A673 (cell line): ENCODE data around the gene DIS3L2. TPM values are rescaled to one million over a fixed set of nuclear protein-coding genes. Genes with fewer than 3 reads are reported as not detected.
"Not testable (repeated sequence)": the region's sequence is repeated elsewhere in the genome, so short reads cannot be mapped to it uniquely, and the experiment has no call there.

Experiments
- BruUV-seq: library from RNA; stranded (reverse); fragments of 400-500 nt; replicated peaks from 2 replicates; lab custom pipeline; 2021; lab: Mats Ljungman, UMichigan
- CTCF ChIA-PET: fragments of 300-600 bp; sonication (Branson Sonifier 250); formaldehyde crosslinking; loops from one replicate; lab custom pipeline; 2022; ENCODE audit warnings: antibody characterized with exemption; lab: Charles Lee
- POLR2A ChIA-PET: fragments of 300-600 bp; sonication (Branson Sonifier 250); formaldehyde crosslinking; loops from one replicate; lab custom pipeline; 2022; ENCODE audit warnings: antibody characterized with exemption; ENCODE audit not compliant: low non-redundant PET; lab: Charles Lee
- DNase-seq: peaks from one replicate; pipeline ENCODE4 v3.0.0-alpha.2; 2015; ENCODE audit warnings: low spot score
- H3K27ac ChIP-seq: fragments of 200-600 bp; sonication (generic); 2 replicates; pipeline ENCODE4 v1.5.1; 2016; ENCODE audit warnings: mixed run types, low read depth, mild to moderate bottlenecking, mixed read lengths, antibody characterized with exemption, low read length; ENCODE audit not compliant: poor library complexity, severe bottlenecking
- H3K27me3 ChIP-seq: fragments of 200-600 bp; sonication (generic); replicated peaks from 2 replicates; pipeline ENCODE4 v1.6.1; 2017; ENCODE audit warnings: mixed run types, low read depth, mild to moderate bottlenecking, mixed read lengths, antibody characterized with exemption, low read length; ENCODE audit not compliant: insufficient read depth, poor library complexity
- H3K36me3 ChIP-seq: fragments of 200-600 bp; sonication (generic); 2 replicates; pipeline ENCODE4 v1.6.1; 2016; ENCODE audit warnings: mixed run types, mild to moderate bottlenecking, mixed read lengths, antibody characterized with exemption, low read length; ENCODE audit not compliant: insufficient read depth, poor library complexity, severe bottlenecking
- H3K4me1 ChIP-seq: fragments of 200-600 bp; sonication (generic); 2 replicates; pipeline ENCODE4 v1.6.1; 2017; ENCODE audit warnings: mixed run types, mild to moderate bottlenecking, mixed read lengths, antibody characterized with exemption, low read length; ENCODE audit not compliant: insufficient read depth, poor library complexity, severe bottlenecking
- H3K4me3 ChIP-seq: fragments of 200-600 bp; sonication (generic); 2 replicates; pipeline ENCODE4 v1.5.1; 2016; ENCODE audit warnings: low read depth, mixed run types, mild to moderate bottlenecking, mixed read lengths, low read length; ENCODE audit not compliant: poor library complexity, severe bottlenecking
- H3K9me3 ChIP-seq: fragments of 200-600 bp; sonication (generic); 2 replicates; pipeline ENCODE4 v1.6.1; 2016; ENCODE audit warnings: mixed run types, low read depth, mild to moderate bottlenecking, mixed read lengths, antibody characterized with exemption, low read length; ENCODE audit not compliant: poor library complexity, severe bottlenecking
- CTCF ChIP-seq: fragments of 300-800, 200-600 bp; sonication (generic); conservative IDR thresholded peaks from 2 replicates; pipeline ENCODE4 v1.5.1; 2017; ENCODE audit warnings: low read depth, mild to moderate bottlenecking, antibody characterized with exemption, low read length, moderate library complexity, mixed read lengths
- EZH2 ChIP-seq: fragments of 200-600 bp; sonication (generic); IDR thresholded peaks from 2 replicates; pipeline ENCODE4 v1.6.1; 2017; ENCODE audit warnings: borderline replicate concordance, low read depth, mild to moderate bottlenecking, mixed read lengths, antibody characterized with exemption, low read length; ENCODE audit not compliant: poor library complexity, severe bottlenecking
- intact Hi-C: fragments of 100-400 bp; cut with micrococcal nuclease; formaldehyde crosslinking; loops from one replicate; pipeline ENCODE4 v1.10.0; 2022; ENCODE audit not compliant: unreplicated experiment
- total RNA-seq: library from RNA; stranded (reverse); gene quantifications from 2 replicates; pipeline ENCODE4 v1.2.3, GENCODE V29; 2021

Gene DIS3L2
- total RNA-seq, 1 experiment from 2014 or later: 38.7 TPM

- intact Hi-C loops: no loop called here
- no peaks in the 10 kb centered on the region for H3K36me3 ChIP-seq
- no peak overlapping the region for H3K27ac ChIP-seq
- no peak for TF ChIP-seq CTCF
- TF ChIP-seq EZH2: no peak
- DNase-seq: no peak
- ChIA-PET POLR2A (interaction anchor here (0.7 kb wide), 1 partner anchor 29 kb away, joined by 4 read pairs; no protein-coding TSS in a partner anchor), CTCF (no interaction called here)
- no peak overlapping the region for H3K4me3 ChIP-seq
- no TSS peak for BruUV-seq
- H3K27me3 ChIP-seq: no peaks in the 10 kb centered on the region
- no peaks in the 10 kb centered on the region for H3K9me3 ChIP-seq
- H3K4me1 ChIP-seq: no peaks in the 10 kb centered on the region
These were observed 15.2 kb upstream of the DIS3L2 start for GRCh38 chr2:231946241-231946814.

- H3K27ac ChIP-seq, H3K27me3 ChIP-seq, CTCF ChIA-PET, BruUV-seq, DNase-seq, H3K4me1 ChIP-seq, POLR2A ChIA-PET, intact Hi-C loops, H3K4me3 ChIP-seq, H3K9me3 ChIP-seq, H3K36me3 ChIP-seq: not testable (repeated sequence)
These were observed 14.4 kb upstream of the DIS3L2 start for GRCh38 chr2:231947112-231947511.

GRCh38 chr2:231947694-231948093, 13.8 kb upstream of the DIS3L2 start:
- no TSS peak for BruUV-seq
- ChIA-PET CTCF (no interaction called here), POLR2A (no interaction called here)
- Histone ChIP-seq H3K27ac (no peak overlapping the region), H3K9me3 (no peaks in the 10 kb centered on the region), H3K27me3 (no peaks in the 10 kb centered on the region), H3K4me3 (no peak overlapping the region), H3K4me1 (no peaks in the 10 kb centered on the region), H3K36me3 (no peaks in the 10 kb centered on the region)
- TF ChIP-seq CTCF: no peak
- no peak for TF ChIP-seq EZH2
- no peak for DNase-seq
- intact Hi-C loops: no loop called here

GRCh38 chr2:231951452-231952035, 10.0 kb upstream of the DIS3L2 start:
- DNase-seq: no peak
- no peak overlapping the region for H3K4me3 ChIP-seq
- ChIA-PET POLR2A (no interaction called here), CTCF (no interaction called here)
- intact Hi-C loops: no loop called here
- H3K9me3 ChIP-seq: no peaks in the 10 kb centered on the region
- no peak for TF ChIP-seq EZH2
- TF ChIP-seq CTCF: no peak
- H3K36me3 ChIP-seq: no peaks in the 10 kb centered on the region
- BruUV-seq: no TSS peak
- no peak overlapping the region for H3K27ac ChIP-seq
- no peaks in the 10 kb centered on the region for H3K27me3 ChIP-seq
- no peaks in the 10 kb centered on the region for H3K4me1 ChIP-seq
